RWPE1 (cell line): Measurements from ENCODE around the gene LMX1B.

Experiments
- CTCF ChIA-PET: fragments of 350-600 bp; sonication (Branson Sonifier 250); formaldehyde crosslinking; extraction: SDS; loops from one replicate; lab custom pipeline; 2021; lab: Yijun Ruan, JAX
- POLR2A ChIA-PET: fragments of 400-600 bp; formaldehyde crosslinking; extraction: SDS; loops from one replicate; lab custom pipeline; 2020; ENCODE audit warnings: antibody characterized with exemption; ENCODE audit not compliant: low non-redundant PET; lab: Yijun Ruan, JAX
- DNase-seq: peaks from one replicate; pipeline ENCODE4 v3.0.0; 2012; ENCODE audit warnings: low spot score
- H3K27ac ChIP-seq: fragments of 450-650 bp; 2 replicates; pipeline ENCODE4 v1.5.1; 2017
- TF ChIP-seq, protein P1 (sequence below): fragments of 450-650 bp; conservative IDR thresholded peaks from 2 replicates; pipeline ENCODE4 v1.5.1; 2017; ENCODE audit warnings: low read depth, mild to moderate bottlenecking

The LMX1B gene

DNA sequence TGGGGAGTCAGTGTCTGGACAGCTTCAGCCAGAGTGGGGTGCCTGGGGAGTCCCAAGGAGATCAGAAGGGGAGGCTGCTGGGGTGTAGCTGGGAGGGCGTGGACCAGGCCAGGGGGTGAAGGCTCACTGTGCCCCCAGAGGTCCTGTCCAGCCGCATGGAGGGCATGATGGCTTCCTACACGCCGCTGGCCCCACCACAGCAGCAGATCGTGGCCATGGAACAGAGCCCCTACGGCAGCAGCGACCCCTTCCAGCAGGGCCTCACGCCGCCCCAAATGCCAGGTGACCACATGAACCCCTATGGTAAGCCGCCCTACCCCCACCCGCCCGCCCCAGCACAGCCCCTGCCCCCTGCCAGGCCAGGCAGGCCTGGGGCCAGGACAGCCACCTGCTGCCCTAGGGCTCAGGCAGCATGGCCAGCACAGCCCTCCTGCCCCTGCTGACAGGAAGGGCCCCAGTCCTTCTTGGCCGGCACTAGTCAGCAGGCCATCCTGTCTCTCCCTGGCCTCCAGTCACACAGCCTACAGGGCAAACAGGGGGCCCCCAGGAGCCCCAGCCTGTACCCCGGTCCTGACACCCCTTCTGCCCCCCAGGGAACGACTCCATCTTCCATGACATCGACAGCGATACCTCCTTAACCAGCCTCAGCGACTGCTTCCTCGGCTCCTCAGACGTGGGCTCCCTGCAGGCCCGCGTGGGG lies 82.1 kb downstream of the LMX1B start:
- TF ChIP-seq, protein P1, sequence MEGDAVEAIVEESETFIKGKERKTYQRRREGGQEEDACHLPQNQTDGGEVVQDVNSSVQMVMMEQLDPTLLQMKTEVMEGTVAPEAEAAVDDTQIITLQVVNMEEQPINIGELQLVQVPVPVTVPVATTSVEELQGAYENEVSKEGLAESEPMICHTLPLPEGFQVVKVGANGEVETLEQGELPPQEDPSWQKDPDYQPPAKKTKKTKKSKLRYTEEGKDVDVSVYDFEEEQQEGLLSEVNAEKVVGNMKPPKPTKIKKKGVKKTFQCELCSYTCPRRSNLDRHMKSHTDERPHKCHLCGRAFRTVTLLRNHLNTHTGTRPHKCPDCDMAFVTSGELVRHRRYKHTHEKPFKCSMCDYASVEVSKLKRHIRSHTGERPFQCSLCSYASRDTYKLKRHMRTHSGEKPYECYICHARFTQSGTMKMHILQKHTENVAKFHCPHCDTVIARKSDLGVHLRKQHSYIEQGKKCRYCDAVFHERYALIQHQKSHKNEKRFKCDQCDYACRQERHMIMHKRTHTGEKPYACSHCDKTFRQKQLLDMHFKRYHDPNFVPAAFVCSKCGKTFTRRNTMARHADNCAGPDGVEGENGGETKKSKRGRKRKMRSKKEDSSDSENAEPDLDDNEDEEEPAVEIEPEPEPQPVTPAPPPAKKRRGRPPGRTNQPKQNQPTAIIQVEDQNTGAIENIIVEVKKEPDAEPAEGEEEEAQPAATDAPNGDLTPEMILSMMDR: no peak
- CTCF ChIA-PET: interaction anchor here (1.1 kb wide), 1 partner anchor 9 kb away, joined by 3 read pairs; no protein-coding TSS in a partner anchor

DNA sequence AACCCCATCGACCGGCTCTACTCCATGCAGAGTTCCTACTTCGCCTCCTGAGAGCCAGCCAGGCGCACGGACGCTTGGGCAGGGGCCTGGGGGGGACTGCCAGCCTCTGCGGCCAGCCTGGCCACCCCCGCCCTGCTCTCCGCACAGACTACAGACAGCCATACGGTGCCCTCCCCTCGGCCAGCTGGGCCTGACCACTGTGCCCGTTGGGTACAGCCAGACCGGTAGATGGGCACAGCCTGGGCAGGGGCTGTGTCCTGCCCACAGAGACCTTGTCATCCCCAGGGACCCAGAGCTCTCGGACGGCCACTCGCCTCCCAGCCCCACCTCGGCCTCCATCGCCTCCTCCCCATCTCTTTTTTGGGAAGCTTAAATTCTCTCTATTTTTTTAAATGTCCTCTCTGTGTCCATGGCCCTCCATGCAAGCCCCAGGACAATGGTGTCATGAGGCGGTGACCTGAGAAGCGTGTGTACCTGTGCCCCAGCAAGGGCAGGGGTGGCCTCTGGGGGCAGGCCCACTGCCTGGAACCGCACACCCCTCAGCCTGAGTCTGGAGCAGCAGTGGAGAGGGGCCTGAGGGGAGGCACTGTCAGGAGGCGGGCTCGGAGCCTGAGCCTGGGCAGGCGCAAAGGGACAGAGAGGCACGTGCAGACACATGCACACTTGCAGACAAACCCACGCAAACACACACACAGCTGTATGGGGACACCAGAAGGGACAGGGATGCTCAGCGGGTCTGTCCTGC lies 82.8 kb downstream of the LMX1B start:
- ChIA-PET CTCF (interaction anchor here (1.1 to 1.9 kb wide), 3 partner anchors 8 to 70 kb away, joined by 3 to 7 read pairs (median 3); no protein-coding TSS in a partner anchor), POLR2A (no interaction called here)

More for the DNA sequence above, 82.1 kb downstream of the LMX1B start:
- POLR2A ChIA-PET: no interaction called here
- no peak overlapping the region for H3K27ac ChIP-seq
- DNase-seq: no peak

DNA sequence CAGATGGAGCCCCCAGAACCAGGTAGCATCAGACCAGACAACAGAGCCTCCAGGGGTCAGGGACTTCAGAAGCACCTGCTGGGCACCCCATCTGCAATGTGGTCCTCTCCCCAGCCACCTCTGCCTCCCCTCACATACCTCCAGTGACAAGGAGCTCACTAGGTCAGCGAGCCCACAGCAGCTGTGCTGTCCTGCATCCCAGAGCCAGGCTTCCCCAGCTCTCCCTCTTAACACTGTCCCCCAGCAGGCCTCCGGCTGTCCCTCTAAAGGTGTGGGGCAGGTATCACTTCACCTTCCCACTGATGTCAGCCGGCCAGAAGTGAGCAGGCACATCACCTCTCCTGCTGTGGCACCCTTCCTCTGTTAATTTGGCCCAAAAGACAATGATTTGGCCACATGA lies 83.6 kb downstream of the LMX1B start:
- H3K27ac ChIP-seq: no peak overlapping the region
- ChIA-PET POLR2A (no interaction called here), CTCF (interaction anchor here (0.7 to 1.9 kb wide), 3 partner anchors 9 to 1291 kb away, joined by 3 to 7 read pairs (median 3); no protein-coding TSS in a partner anchor)
- DNase-seq: no peak
- TF ChIP-seq, protein P1: no peak

More for the DNA sequence above, 82.8 kb downstream of the LMX1B start:
- H3K27ac ChIP-seq: no peak overlapping the region
- no peak for DNase-seq
- TF ChIP-seq, protein P1: no peak

DNA sequence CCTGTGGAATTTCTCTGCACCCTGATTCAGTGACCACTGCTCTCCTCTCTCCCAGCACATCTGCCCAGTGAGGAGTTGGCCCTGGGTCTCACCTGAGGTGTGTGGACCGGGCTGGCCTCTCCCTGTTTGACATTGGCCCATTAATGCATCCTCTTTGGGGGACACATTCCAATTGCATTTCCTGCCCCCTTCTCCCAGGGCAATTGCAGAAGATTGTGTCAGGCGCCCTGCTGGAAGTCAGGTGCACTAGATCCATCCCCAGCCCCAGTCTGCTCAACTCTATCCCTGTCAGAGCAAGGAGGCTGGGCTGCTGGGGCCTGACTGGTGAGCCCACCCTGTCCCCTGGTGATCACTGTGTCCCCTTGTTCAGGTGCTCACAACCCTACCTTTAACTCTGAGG lies 84.5 kb downstream of the LMX1B start:
- DNase-seq: no peak
- ChIA-PET POLR2A (no interaction called here), CTCF (interaction anchor here (1.2 to 1.9 kb wide), 3 partner anchors 8 to 84 kb away, joined by 3 to 7 read pairs (median 5); no protein-coding TSS in a partner anchor)
- TF ChIP-seq, protein P1: no peak
- no peak overlapping the region for H3K27ac ChIP-seq

DNA sequence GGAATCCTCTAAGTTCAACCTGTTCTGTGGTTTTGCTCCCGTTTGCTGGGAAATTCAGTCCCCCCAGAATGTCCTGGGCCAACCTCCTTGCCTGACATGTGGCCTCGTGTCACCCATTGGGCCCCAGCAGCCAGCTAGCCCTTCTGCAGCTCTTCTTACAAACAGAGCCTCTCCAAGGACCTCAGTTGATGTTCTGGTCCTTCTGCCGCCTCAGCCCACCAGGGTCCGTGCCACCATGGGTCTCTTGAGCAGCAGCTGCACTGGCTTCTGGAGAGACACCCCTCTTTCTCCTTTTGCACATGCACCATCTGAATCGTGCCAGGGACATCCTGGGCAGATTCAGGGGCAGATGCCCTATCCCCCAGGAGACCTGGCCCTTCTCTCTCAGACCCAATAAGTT lies 85.0 kb downstream of the LMX1B start:
- TF ChIP-seq, protein P1: no peak
- ChIA-PET CTCF (interaction anchor here (1.5 kb wide), 1 partner anchor 83 kb away, joined by 5 read pairs; no protein-coding TSS in a partner anchor), POLR2A (no interaction called here)
- no peak overlapping the region for H3K27ac ChIP-seq
- DNase-seq: no peak

DNA sequence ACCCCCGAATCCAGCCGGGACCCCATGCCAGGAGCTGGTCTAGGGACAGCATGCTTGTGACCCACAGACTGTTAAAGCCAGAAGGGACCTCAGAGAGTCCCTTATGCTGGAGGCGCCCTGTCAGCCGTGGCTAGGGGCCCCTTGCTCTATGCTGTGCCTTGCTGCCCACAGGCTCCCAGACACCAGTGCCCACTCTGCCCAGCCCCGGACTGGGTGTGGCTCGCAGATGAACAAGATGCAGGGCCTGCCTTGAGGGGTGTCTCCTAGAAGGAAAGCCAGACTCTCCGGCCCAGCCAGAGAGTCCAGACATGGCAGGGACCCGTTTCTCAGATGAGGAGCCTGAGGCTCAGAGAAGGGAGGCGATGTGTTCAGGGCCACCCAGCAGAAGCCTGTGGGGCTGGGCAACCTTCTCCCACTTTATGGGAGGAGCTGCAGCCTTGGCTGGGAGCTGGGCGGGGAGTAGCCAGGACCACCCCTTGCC lies 85.7 kb downstream of the LMX1B start:
- ChIA-PET POLR2A (interaction anchor here (0.6 kb wide), 1 partner anchor 65 kb away, joined by 3 read pairs; no protein-coding TSS in a partner anchor), CTCF (interaction anchor here (1.5 kb wide), 1 partner anchor 83 kb away, joined by 5 read pairs; no protein-coding TSS in a partner anchor)
- no peak overlapping the region for H3K27ac ChIP-seq
- DNase-seq: no peak
- TF ChIP-seq, protein P1: no peak
